Retinal pigment epithelial cell (primary cell): ENCODE data around the gene MAPK13.

Experiments
- DNase-seq: peaks from one replicate; pipeline ENCODE4 v3.0.0-alpha.2; 2010; ENCODE audit warnings: low read depth
- H3K4me3 ChIP-seq: 2 replicates; pipeline ENCODE4 v1.5.1; 2011; ENCODE audit warnings: mild to moderate bottlenecking, low read length, control low read depth, moderate library complexity
- CTCF ChIP-seq: conservative IDR thresholded peaks from 2 replicates; pipeline ENCODE4 v1.5.1; 2011; ENCODE audit warnings: low read depth, low read length, control low read depth, inconsistent platforms

Gene MAPK13

DNA sequence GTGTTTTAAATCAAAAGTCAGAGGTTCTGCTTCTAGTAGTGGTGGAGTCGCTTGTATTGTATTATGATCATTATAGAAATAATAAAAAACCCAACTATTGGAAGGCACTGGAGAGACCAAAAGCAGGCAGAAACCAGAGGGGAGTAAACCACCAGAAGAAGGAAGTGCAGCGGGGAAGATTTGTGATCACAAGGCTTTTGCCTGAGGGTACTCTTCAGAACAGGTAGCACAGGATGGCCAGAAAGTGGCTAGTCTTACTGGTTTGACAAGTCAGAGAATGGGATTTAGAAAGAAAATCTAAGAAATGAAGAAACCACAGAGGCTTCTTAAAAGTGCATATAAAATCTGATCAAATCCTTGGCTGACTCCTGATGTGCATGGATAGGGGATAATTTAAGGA lies 24.0 kb downstream of the MAPK13 start:
- no peak overlapping the region for H3K4me3 ChIP-seq
- no peak for TF ChIP-seq CTCF
- DNase-seq = no peak

DNA sequence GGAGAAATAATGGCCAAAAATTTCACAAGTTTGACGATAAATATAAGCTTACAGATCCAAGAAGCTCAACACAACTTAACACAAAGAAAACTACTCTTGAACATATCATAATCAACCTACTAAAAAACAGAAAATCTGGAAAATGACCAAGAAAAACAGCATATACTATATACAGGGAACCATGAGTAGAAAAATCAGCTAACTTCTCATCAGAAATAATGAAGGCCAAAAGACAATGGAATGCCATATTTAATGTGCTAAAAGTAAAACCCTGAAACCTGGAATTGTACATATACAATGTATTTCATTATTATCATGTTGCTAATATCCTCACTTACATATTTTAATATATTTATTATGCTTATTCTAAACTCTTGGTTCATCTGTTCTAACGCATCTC lies 25.3 kb downstream of the MAPK13 start:
- DNase-seq = no peak
- H3K4me3 ChIP-seq = no peak overlapping the region
- TF ChIP-seq CTCF = no peak

GRCh38 chr6:36160147-36160760 lies 29.9 kb downstream of the MAPK13 start:
- H3K4me3 ChIP-seq = no peak overlapping the region
- no peak for DNase-seq
- no peak for TF ChIP-seq CTCF

DNA sequence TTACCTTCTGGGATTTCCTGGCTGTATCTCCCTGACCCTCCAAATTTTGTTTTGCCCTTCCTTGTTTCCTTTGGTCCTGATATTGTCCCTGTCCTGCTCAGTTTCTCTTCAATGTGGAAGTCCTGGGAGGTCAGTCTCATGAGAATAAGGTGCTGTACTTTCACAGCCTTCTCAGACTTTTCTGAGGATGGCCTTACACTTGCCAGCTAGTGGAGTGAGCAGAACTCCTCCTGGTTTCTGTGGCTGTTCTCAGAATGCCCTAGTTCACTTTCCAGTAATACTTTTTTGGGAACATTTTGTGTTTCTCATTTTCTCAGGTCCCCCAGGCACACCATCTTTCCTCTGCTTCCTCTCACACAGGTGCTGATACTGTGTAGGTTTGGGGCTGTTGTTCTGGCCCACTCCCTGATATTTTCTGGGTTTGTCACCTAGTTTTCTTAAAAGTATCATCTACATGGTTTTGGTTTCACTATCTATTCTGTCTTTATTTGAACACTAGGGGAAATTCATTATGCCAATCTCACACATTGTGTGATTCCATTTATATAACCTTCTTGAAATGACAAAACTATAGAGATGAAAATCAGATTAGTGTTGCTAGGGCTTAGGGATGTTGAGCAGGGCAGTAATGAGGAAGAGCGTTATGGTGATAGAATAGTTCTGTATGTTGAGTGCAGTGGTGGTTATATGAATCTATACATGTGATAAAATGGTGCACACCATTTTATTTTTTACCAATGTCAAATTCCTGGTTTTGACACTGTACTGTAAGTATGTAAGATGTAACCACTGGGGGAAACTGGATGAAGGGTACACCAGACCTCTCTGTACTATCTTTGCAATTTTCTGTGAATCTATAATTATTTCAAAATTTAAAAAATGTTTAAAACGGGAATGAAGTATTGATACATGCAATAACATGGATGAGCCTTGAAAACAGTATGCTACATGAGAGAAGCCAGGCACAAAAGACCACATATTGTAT lies 39.0 kb downstream of the MAPK13 start:
- TF ChIP-seq CTCF = no peak
- H3K4me3 ChIP-seq = no peak overlapping the region
- DNase-seq = no peak

GRCh38 chr6:36170704-36171103 lies 40.4 kb downstream of the MAPK13 start:
- H3K4me3 ChIP-seq = no peak overlapping the region
- TF ChIP-seq CTCF = no peak
- no peak for DNase-seq

DNA sequence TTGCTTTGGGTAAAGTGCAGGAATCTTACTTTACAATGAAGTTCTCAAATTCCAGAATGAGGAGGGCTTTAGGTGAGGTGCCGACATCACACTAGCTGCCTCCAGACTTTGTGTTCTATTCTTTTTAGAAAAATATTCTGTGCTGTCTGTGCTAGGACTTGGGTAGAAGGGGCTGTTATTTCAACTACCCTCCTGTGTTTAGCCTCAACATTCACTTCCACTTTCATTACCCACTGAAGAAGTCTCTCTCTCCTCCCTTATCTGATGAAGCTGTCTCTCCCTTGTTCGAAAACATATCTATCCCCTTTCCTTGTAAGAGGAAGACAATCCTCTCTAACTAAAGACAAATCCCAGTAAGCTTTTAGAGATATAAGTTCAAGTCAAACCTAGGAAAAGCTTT lies 41.3 kb downstream of the MAPK13 start:
- DNase-seq = no peak
- no peak for TF ChIP-seq CTCF

More for the DNA sequence above, 41.3 kb downstream of the MAPK13 start:
- no peak overlapping the region for H3K4me3 ChIP-seq
